Measurements from ENCODE around the gene KLHL1. TPM values are rescaled to one million over a fixed set of nuclear protein-coding genes. Genes with fewer than 3 reads are reported as not detected.

The KLHL1 gene
- total RNA-seq, 1 experiment from 2014 or later, result not detected

GRCh38 chr13:69690999-69691398 lies 417.3 kb downstream of the KLHL1 start:
- intact Hi-C loops (cut with micrococcal nuclease), result no loop called here
- POLR2A ChIA-PET, result no interaction called here
- TF ChIP-seq REST (IDR thresholded peaks at IDR 0.05; ENCODE audit: low read depth) (no peak), ELF1 (IDR thresholded peaks at IDR 0.05; ENCODE audit: borderline replicate concordance, low read depth) (no peak)

GRCh38 chr13:69683921-69684686 lies 424.1 kb downstream of the KLHL1 start:
- no peaks in the 10 kb centered on the region for H3K27me3 ChIP-seq (ENCODE audit: insufficient read depth, low read length)
- no TSS peak for BruUV-seq (replicated peaks)
- POLR2A ChIA-PET, result no interaction called here
- H3K9ac ChIP-seq (ENCODE audit: low read length), result no peak overlapping the region
- H3K79me2 ChIP-seq (ENCODE audit: insufficient read depth, low read length), result no peaks in the 10 kb centered on the region
- RAD21 ChIA-PET (ENCODE audit: low non-redundant PET in 1 of 2, low total read pairs in 2 of 2, uncharacterized antibody in 2 of 2, unreplicated experiment in 2 of 2), result no interaction called here
- CTCF ChIA-PET, result no interaction called here
- no peak for DNase-seq (ENCODE audit: low read depth, low spot score)
- H3K9me2 ChIP-seq (ENCODE audit: insufficient read depth), result no peaks in the 10 kb centered on the region
- intact Hi-C loops (cut with micrococcal nuclease), result no loop called here
- no peaks in the 10 kb centered on the region for H3K4me1 ChIP-seq (ENCODE audit: control insufficient read depth in 1 of 2, insufficient read depth in 2 of 2, low read length in 2 of 2)
- H3K36me3 ChIP-seq (ENCODE audit: control insufficient read depth in 1 of 2, insufficient read depth in 2 of 2, low read length in 2 of 2), result no peaks in the 10 kb centered on the region
- no peak overlapping the region for H3K27ac ChIP-seq (ENCODE audit: low read depth, low read length)
- no peak overlapping the region for H3K4me3 ChIP-seq (replicated peaks in 1 of 2; ENCODE audit: low read depth in 1 of 2, low read length in 2 of 2)
- H2AFZ ChIP-seq (ENCODE audit: low read depth, low read length, poor library complexity, severe bottlenecking), result no peak overlapping the region
- H3K4me2 ChIP-seq (ENCODE audit: low read length), result no peak overlapping the region
- no peak for ATAC-seq
- peaks cover 0 to 4% of the 10 kb centered on the region in 2 experiments; a peak in 1 of 4 replicates for H3K9me3 ChIP-seq (ENCODE audit: control insufficient read depth in 1 of 2, insufficient read depth in 1 of 2, low read depth in 1 of 2, low read length in 2 of 2)
- H4K20me1 ChIP-seq (ENCODE audit: insufficient read depth), result no peaks in the 10 kb centered on the region
- no peak for TF ChIP-seq CBX3 (IDR thresholded peaks at IDR 0.05; ENCODE audit: low read depth)
- TF ChIP-seq YY1 (IDR thresholded peaks at IDR 0.05; ENCODE audit: extremely low read depth, insufficient replicate concordance, low read depth, low read length), result no peak
- TF ChIP-seq ZNF274 (IDR thresholded peaks at IDR 0.05; ENCODE audit: low read depth, low read length), result no peak
- TF ChIP-seq ATF3 (IDR thresholded peaks at IDR 0.05), result no peak
- no peak for TF ChIP-seq SIN3A (IDR thresholded peaks at IDR 0.05; ENCODE audit: low read depth)
- no peak for TF ChIP-seq TCF7L2 (IDR thresholded peaks at IDR 0.05; ENCODE audit: borderline replicate concordance, extremely low read depth, insufficient read depth, insufficient read length)
- no peak for TF ChIP-seq POLR2A (IDR thresholded peaks at IDR 0.05; ENCODE audit: borderline replicate concordance, extremely low read depth, insufficient read depth, insufficient read length)
- TF ChIP-seq POLR2AphosphoS5 (IDR thresholded peaks at IDR 0.05; ENCODE audit: low read depth, low read length), result no peak
- TF ChIP-seq SP1 (IDR thresholded peaks at IDR 0.05; ENCODE audit: low read depth), result no peak
- no peak for TF ChIP-seq SRF (IDR thresholded peaks at IDR 0.05; ENCODE audit: low read depth)
- TF ChIP-seq ZFX (IDR thresholded peaks at IDR 0.05), result no peak
- no peak for TF ChIP-seq EGR1 (IDR thresholded peaks at IDR 0.05; ENCODE audit: low read depth)
- no peak for TF ChIP-seq ZBTB33 (IDR thresholded peaks at IDR 0.05; ENCODE audit: extremely low read depth, insufficient replicate concordance, low read length)
- no peak for TF ChIP-seq JUND (IDR thresholded peaks at IDR 0.05)

More at GRCh38 chr13:69690999-69691398, 417.3 kb downstream of the KLHL1 start:
- no peak for ATAC-seq
- Histone ChIP-seq H3K4me3 (replicated peaks in 1 of 2; ENCODE audit: low read depth in 1 of 2, low read length in 2 of 2) (no peak overlapping the region), H3K4me2 (ENCODE audit: low read length) (no peak overlapping the region), H3K27me3 (ENCODE audit: insufficient read depth, low read length) (no peaks in the 10 kb centered on the region), H3K9me2 (ENCODE audit: insufficient read depth) (no peaks in the 10 kb centered on the region), H2AFZ (ENCODE audit: low read depth, low read length, poor library complexity, severe bottlenecking) (no peak overlapping the region), H3K4me1 (ENCODE audit: control insufficient read depth in 1 of 2, insufficient read depth in 2 of 2, low read length in 2 of 2) (no peaks in the 10 kb centered on the region), H3K79me2 (ENCODE audit: insufficient read depth, low read length) (no peaks in the 10 kb centered on the region), H4K20me1 (ENCODE audit: insufficient read depth) (no peaks in the 10 kb centered on the region), H3K27ac (ENCODE audit: low read depth, low read length) (no peak overlapping the region), H3K9me3 (ENCODE audit: control insufficient read depth in 1 of 2, insufficient read depth in 1 of 2, low read depth in 1 of 2, low read length in 2 of 2) (no peaks in the 10 kb centered on the region), H3K36me3 (ENCODE audit: control insufficient read depth in 1 of 2, insufficient read depth in 2 of 2, low read length in 2 of 2) (no peaks in the 10 kb centered on the region), H3K9ac (ENCODE audit: low read length) (no peak overlapping the region)
- no TSS peak for BruUV-seq (replicated peaks)
- ChIA-PET CTCF (no interaction called here), RAD21 (ENCODE audit: low non-redundant PET in 1 of 2, low total read pairs in 2 of 2, uncharacterized antibody in 2 of 2, unreplicated experiment in 2 of 2) (no interaction called here)
- DNase-seq (ENCODE audit: low read depth, low spot score), result no peak

All from HCT116 (cell line).